Stimulated activated CD4-positive, alpha-beta T cell treated with anti-CD3 and anti-CD28 coated beads, Interleukin-1b, Interleukin-23, amount 100 ng/mL, for 1 hour (primary cell): ENCODE data around the gene PTPRK.
A peak's percentile ranks its signal among the peaks of the same experiment; 100 is the strongest.
"Not testable (repeated sequence)": the region's sequence is repeated elsewhere in the genome, so short reads cannot be mapped to it uniquely, and the experiment has no call there.

Source experiments
- DNase-seq, 2 donors: peaks; one replicate each; pipeline ENCODE4 v3.0.0-alpha.2; 2020; ENCODE audit warnings: low read depth in 2 of 2

PTPRK gene

DNA sequence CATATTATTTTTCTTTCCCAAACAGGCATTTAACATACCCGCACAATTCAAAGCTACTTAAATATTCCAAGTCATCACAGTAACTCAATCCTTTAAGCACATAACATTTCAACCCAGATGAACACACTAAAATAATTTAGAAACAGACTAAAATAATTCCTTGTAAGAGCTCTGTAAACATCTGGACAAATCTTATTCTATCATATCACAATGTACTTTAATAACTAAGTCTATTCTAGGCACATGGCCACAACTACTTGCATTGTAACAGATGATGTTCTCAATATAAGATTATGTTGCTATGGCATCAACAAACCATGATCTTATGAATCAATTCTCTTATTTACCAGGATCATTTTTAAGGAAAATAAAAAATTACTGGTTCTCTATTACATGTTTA, 496.4 kb downstream of the PTPRK start:
- DNase-seq: no peak

DNA sequence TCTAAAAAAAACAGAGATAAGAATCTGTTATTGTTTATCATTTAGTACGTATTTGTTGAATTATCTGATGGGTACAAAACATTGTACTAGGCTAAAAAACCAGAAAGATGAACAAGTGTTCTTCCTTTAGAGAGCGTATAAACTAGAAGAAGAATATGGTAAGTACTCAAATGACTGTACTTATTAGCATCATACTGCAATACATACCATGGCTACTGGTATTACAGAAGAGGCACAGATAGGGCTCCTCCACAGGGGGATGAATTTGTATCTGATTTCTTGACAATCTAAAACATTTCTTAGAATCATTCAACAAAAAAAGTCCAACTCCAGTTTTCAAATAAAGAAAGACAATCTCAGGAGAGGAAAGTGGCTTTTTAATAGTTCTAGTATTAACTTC, 501.6 kb downstream of the PTPRK start:
- no peak for DNase-seq

DNA sequence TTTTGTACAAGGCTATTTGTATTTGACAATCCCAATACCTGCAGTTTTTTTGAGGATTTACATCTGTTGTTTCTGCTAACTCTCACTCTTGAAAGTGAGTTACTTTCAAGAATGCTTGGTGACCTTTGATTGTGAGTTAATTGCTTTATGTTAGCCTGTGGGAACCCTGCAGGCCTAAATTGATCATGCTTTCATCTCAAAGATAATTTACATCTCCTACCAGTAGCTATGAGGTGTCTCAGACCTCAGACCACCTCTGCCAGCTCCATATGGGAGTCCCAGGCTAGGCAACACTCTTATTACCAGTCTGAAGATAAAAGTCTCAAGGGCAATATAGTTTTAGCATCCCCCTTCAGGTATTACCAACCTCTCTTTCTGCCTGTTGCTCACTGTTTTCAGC, 503.1 kb downstream of the PTPRK start:
- no peak for DNase-seq

DNA sequence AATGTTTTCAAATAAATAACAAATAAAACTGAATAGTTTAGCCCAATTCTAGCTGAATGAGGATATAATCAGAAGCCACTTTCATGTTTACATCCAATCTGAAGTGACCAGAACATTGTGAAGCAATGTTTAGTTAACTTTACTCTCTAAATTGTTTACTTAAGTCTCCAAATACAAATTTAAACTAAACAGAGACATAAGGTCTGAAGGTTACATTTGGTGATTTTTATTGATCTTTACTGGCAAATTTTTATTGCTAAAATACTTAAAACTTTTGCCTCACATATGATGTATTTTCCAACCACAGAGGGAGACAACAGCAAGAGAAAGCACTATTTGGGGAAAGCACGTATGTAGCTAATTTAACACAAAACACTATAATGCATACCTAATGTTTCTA, 512.7 kb downstream of the PTPRK start:
- DNase-seq: no peak

DNA sequence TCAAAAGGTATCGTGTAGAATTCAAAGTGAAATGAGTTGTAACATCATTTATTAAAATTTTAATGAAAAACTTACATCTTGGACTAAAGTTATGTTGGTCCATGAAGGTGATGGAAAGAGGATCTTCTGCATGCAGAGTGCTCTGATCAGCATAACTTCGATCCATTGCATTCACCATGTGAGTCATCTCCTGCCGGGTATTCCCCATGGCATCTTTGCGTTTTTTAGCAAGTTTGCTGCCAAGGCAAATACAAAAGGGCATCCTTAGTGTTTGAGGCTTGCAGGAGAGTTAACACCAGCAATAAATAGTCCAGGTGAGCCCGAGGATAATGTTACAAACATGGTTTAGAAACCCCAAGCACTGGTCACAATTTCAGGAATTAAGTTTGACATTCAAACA, 515.4 kb downstream of the PTPRK start:
- DNase-seq: no peak

DNA sequence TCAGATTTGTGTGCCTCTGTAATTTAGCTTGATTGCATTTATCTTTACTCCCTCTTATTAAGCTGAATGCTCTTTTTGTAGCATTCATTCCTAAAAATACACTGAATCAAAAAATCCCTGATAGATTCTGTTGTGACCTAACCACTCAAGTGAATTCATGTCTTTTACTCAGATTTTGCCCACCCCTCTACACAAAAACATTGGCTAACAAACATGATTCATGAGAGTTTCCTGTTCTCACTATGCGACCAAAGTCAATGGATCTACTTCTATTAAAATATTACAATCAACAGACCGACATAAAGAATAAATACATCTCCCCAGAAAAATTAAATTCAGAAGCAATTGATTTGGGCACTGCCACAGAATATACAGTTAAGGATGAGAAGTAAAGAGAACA, 520.0 kb downstream of the PTPRK start:
- DNase-seq: no peak

DNA sequence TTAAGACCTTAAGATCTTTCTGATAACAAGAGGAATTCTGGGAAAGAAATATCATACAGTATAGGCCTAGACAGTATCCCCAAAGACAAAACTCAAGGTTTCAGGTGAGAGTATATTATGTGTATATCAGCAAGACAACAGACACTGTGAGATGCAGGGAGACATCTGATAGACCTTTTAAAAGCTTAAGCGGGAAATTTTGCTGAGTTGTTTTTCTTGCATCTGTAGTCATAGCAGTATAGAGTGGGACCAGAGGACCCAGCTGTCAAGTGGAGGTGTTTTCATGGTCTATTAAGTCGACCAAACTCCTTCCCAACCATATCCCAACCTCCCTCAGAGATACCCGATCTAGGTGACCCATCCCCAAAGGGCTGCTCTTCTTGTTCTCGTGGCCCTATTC, 521.4 kb downstream of the PTPRK start:
- DNase-seq: no peak

DNA sequence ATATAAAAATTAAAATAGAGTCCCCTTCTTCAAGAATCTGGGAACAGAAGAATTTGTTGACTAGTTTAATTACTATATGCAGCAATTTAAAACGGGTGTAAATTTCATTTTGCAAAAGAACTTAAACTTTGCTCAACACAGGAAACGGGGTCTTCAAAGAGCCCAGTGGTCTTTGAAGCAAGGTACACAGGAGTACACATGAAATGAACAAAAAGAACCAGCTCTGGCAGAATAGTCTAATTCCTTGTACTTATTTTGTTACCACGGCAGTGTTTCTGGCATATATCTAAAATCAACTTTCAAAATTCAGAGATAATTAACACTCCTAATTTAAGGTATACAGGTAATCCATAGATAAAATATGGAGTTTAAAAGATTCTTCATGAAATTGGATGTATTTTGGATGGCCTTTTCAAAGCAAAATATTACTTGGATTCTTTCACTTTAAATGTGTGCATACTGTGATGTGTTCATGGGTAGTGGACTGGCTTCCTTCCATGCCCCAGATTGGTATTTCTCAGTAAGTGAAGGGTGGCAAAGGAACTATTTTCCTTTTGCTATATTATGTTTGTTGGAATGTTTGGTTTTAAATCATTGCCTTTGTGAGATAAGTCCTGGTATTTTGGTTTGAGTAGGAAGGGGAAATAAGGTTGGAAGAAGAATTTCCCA, 522.8 kb downstream of the PTPRK start:
- no peak for DNase-seq

DNA sequence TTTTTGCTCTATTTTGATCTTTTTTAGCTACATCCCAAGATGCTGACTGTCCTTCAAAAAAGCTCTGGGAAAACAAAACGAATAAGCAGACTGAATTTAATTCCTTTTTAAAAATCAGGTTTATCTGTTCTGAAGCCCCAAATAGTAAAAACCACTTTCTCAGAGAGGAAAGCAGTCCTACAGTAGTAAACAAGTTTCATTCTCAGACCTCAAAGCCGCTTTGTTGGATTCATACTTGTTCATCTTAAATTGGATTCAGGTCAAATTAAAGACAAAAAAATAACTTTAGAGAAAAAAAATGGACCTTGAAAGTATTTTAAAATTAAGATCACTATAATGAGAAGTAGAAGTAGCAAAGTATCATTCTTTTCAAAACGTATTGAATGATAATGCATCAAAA, 523.5 kb downstream of the PTPRK start:
- DNase-seq: no peak

DNA sequence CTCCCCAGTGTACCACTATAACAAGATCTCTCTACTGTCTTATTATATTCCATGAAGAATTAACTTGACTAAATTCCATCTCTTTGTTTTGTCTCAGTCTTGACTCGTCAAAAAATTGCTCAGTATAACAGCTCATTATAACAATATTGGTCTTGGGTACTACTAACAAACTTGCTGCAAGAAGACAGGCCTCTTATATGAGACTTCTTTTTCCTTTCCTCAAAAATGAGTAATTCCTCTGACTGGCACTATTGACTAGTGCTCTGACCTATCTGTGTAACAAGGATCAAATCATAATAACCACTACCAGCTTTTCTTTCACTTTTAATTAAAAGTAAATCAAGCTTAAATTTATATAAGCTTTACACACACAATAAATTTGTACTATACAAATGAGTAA, 528.3 kb downstream of the PTPRK start:
- no peak for DNase-seq

DNA sequence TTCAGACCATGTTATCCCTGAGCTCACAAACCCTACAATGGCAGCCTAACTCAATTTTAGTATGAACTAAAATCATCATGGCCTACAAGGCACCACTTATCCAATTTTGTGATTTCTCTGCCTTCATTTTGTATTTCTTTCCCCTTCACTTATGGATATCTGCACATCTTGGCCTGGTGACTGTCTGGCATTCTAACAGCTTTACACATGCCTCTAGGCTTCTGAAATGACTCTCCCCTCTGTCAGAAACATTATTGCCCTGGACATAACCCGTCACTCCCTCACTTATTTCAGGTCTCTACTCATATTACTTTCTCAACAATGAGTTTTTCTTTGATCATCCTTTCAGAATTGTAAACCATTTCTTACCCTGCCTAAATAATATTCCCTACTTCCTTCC, 530.3 kb downstream of the PTPRK start:
- DNase-seq: no peak

DNA sequence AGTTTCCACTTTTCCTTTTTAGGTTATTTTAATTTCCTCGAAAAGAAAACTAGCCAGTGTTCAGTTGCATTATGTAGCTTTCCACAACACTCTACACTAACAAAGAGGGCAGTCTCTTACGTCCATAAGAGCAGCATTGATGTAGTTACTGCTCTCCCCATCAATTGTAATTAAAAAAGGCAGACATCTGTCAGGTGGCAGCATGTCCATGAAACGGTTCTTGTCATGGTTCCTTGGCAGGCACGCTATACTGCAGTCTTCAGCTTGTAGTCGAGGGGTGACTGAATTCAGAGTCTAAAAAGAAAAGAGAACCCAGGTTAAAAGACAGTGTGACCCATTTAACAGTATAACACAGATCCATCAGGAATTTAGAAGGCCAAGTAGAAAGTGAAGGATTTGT, 539.4 kb downstream of the PTPRK start:
- DNase-seq: no peak

DNA sequence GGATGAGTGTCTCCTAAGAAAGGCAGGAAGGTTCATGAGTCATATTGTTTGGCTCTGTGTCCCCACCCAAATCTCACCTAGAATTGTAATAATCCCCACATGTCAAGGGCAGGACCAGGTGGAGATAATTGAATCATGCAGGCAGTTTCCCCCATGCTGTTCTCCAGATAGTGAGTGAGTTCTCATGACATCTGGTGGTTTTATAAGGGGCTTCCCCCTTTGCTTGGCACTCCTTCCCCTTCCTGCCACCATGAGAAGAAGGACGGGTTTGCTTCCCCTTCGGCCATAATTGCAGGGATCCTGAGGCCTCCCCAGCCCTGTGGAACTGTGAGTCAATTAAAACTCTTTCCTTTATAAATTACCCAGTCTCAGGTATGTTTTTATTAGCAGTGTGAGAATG, 542.2 kb downstream of the PTPRK start:
- not testable (repeated sequence) for DNase-seq

DNA sequence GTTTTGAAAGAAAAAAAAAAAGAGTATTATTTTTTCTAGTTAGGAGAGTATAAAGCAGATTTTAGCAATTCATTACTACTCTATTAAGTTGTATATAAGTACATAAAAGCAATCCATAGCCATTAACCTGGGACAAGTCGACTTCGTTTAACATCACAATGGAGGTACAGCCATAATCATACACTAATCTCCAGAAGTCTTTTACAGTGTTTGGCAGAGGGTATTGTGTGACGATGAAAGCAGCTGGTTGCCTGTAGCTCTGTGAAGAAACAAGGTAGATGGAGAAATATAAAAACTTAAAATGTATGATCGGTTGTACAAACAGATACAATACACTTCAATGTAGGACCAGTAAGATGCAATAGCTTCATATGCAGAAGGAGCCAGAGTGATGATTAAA, 543.6 kb downstream of the PTPRK start:
- DNase-seq: no peak

DNA sequence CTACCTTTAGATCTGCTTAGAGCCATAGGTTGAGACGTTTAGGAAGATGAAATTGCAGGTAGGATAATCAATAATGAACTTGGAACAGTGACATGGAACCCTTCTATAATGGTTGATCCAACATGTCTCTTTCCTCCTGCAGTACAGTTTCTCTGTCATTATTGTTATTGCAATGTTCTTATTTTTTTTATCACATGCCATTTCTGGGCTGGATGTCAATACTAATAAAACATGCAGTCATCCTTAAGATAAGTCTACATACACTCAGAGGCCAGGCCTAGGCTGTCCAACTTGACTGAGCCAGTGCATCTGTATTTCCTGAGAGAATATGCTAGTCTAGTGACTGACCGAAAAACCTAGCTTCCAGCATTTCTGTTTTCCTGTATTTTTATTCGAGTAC, 544.3 kb downstream of the PTPRK start:
- DNase-seq: no peak

DNA sequence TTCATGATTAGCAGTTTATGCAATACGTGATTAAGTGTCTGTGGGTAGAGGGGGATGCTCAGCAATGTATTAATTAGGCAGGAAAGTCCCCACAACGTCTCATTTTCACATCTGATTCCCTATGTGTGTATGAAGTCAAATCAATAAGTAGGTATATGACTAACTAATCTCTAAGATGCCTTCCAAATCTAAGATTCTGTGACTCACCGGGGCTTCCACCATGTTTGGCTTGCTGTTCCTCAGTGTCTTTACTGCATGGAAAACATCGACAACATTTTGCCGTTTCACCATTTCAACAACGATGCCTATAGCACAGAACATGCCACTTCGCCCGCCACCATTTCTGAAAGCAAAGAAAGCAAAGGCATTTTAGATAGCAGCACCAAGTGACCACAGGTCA, 547.6 kb downstream of the PTPRK start:
- no peak for DNase-seq

DNA sequence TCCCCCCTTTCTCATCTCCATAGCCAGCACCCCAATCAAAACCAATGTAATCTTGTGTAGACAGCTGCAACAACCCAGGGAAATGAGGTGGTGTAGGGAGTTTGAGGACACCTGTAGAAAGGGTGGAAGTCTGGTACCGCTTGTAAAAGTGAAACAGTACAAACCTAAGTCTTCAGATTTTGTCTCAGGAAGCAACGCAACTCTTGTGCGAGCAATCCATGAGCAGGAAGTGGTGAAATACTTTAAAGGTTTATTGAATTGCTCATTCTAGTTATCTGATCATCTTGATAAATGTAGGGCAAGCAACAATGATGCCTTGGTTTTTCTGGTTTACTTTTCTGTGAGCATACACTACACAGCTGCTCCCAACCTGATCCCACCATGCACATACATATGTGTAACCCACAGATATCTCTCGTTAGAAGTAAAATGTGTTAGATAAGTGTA, 548.4 kb downstream of the PTPRK start:
- DNase-seq: peak in 1 of 2 donors; percentile 16

DNA sequence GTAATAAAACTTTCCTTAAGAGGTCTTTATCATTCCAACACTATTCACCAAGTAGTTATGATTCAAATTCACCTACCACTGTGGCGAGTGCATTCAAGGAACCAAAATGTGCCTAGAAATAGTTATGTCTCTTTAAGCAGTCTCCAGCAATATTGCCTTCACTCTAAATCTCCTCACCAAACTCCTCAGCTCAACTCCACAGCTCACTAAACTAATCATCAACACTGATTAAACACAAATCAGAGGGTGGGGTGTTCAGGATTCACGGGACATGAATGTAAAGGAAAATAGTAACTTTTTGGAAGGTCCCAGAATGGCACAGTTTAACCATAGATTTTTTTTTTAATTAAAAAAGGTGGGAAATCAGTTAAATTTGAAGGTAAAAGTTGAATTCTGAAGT, 549.0 kb downstream of the PTPRK start:
- DNase-seq: no peak

DNA sequence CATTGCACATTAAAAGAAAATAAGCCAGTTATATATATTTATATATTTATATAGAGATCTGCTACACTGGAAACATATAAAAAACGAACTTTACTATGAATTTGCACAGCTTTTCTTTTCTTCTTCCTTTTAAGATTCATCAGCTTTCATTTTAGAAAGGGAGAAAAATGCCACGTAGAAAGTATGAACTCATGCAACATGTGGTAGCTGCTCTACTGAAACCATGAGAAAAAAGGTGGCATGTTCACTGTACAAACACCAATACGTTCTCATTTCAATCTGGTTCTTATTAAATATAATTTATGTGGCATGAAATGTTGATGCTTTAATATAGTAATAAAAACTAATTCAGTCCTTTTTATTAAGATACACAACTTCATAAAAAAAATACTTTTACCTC, 550.7 kb downstream of the PTPRK start:
- no peak for DNase-seq

DNA sequence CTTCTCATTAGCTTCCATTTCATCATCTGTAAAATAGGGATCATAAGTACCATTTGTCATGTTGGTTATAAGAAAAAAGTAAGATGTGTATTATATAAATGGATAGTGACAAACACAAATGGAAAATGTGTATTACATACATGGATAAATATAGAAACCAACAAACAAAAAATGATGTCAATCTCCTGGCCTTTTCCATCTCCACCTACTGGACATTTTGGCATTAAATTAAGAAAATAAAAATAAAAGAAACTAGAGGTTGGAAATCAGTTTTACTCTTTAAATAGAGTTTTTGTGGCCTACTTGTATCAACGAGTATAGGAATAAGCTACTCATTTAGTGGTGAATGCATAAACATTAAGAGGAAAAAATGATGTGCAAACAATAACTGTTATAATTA, 552.0 kb downstream of the PTPRK start:
- no peak for DNase-seq

DNA sequence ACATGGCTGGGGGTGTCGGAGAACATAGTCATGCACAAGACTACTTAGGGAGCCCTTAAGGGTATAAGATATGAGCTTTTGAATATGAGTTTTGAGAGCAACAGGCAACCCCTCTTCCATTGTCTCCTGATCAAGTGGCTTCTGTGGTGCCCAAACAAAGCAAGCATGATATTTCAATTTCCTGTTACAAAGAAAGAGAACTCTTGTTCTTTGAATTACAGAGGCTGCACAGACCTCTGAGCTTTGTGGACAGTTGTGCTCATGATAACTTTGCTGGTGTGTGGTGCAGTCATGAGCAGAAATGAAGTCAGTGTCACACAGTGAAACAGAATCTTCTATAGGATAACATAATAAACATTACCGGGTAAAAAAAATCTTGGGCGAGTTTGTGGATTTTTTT, 552.7 kb downstream of the PTPRK start:
- DNase-seq: no peak

DNA sequence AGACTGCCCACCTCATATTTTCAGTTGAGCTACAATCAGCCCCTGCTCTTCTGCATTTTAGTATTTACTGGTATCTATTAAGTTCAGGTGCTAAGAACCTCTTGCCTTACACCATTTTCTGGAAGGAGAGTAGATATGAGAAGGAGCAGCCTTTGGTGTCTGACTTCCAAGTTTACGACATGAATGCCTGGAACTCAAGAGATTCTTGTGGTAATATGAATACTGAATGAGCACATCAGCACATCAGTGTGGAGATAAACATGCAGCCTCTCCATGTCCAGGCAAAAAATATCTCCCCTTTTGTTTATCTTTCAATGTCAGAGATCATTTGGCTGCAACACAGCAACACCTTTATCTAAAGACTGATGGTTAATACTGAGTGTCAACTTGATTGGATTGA, 553.8 kb downstream of the PTPRK start:
- no peak for DNase-seq

DNA sequence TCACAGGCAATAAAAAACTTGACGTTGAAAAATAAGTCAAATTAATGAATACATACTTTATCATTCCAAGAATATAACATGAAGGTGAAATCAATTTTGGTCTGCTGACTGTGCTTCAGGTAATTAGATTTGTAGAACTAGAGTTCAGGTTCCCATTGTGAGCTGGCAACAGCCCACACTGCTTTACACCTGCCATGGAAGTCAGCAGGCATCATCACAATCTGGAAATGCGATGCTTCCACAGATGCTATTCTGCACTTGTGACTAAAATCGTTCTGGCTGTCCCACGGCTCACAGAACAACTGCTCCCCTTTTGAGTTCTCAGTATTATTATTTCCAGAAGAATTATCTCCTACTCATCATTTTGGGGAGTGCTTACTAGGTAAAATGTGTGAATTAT, 556.9 kb downstream of the PTPRK start:
- DNase-seq: no peak

DNA sequence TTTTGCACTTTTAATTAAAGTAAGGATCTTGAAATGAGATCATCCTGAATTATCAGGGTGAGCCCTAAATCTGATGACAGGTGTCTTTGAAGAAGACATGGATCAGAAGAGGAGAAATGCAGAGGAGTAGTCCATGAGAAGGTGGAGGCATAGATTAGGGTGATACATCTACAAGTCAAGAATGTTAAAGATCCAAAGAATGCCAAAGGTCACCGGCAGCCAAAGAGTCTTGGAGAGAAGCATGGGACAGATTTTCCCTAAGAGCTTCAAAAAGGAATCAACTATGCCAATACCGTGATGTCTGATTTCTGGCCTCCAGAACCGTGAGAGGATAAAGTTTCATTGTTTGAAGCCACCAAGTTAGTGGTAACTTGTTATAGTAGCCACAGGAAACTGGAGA, 560.5 kb downstream of the PTPRK start:
- DNase-seq: no peak

DNA sequence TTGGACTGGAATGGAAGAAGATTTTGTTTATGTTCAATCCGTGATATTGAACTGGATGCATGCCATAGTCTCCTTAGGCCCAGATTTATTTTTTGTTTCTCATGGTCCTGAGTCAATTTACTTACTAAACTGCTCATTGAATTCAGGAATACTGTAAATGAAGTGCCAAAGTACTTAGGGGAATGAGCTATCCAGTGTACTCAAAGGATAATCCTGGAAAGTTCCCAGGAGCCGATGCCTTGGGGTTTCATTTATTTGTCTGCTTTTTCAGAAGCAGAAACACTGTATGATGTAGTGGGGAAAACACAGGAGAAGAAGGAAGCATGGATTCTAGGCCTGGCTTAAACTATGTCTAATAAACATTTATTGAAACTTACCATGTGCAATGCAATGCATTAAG, 563.4 kb downstream of the PTPRK start:
- no peak for DNase-seq
